Pons (tissue), 1 donor: Measurements from ENCODE around the gene AADACL3.
"Not testable (repeated sequence)": the region's sequence is repeated elsewhere in the genome, so short reads cannot be mapped to it uniquely, and the experiment has no call there.

ENCODE experiments used
- DNase-seq: peaks from one replicate; pipeline ENCODE4 v3.0.0-alpha.2; 2016; ENCODE audit warnings: low spot score

The AADACL3 gene

GRCh38 chr1:12715896-12716437 lies at the start of gene AADACL3:
Gene AADACL3, plus strand, starts transcription at chr1:12716110. Its CDS starts 67 bp downstream, at chr1:12716177.
- no peak for DNase-seq

- no peak for DNase-seq
Measured at GRCh38 chr1:12666141-12666735, 49.7 kb upstream of the AADACL3 start.

- no peak for DNase-seq
Measured at GRCh38 chr1:12669529-12670068, 46.3 kb upstream of the AADACL3 start.

GRCh38 chr1:12674358-12674757 lies 41.6 kb upstream of the AADACL3 start:
- DNase-seq = no peak

- not testable (repeated sequence) for DNase-seq
Measured at GRCh38 chr1:12676122-12676521, 39.8 kb upstream of the AADACL3 start.

- DNase-seq = peak; percentile 20
Measured at GRCh38 chr1:12677565-12677964, 38.3 kb upstream of the AADACL3 start.

GRCh38 chr1:12678350-12678749 lies 37.6 kb upstream of the AADACL3 start:
- DNase-seq = no peak

GRCh38 chr1:12678820-12679219 lies 37.1 kb upstream of the AADACL3 start:
- DNase-seq = no peak

GRCh38 chr1:12690156-12690555 lies 25.8 kb upstream of the AADACL3 start:
- DNase-seq = peak; percentile 87

GRCh38 chr1:12692967-12693782 lies 22.7 kb upstream of the AADACL3 start:
- DNase-seq = no peak

GRCh38 chr1:12696658-12697057 lies 19.3 kb upstream of the AADACL3 start:
- DNase-seq = no peak

GRCh38 chr1:12697397-12697796 lies 18.5 kb upstream of the AADACL3 start:
- no peak for DNase-seq

GRCh38 chr1:12703821-12704451 lies 12.0 kb upstream of the AADACL3 start:
- DNase-seq = no peak

- no peak for DNase-seq
Measured at GRCh38 chr1:12706061-12706460, 9.8 kb upstream of the AADACL3 start.

- DNase-seq = no peak
Measured at GRCh38 chr1:12708396-12709090, 7.4 kb upstream of the AADACL3 start.

- DNase-seq = no peak
Measured at GRCh38 chr1:12709091-12709491, 6.8 kb upstream of the AADACL3 start.

- no peak for DNase-seq
Measured at GRCh38 chr1:12709696-12710095, 6.2 kb upstream of the AADACL3 start.

- DNase-seq = no peak
Measured at GRCh38 chr1:12711536-12711935, 4.4 kb upstream of the AADACL3 start.

GRCh38 chr1:12712076-12712475 lies 3.8 kb upstream of the AADACL3 start:
- no peak for DNase-seq

GRCh38 chr1:12712929-12713328 lies 3.0 kb upstream of the AADACL3 start:
- no peak for DNase-seq

GRCh38 chr1:12713651-12714050 lies 2.3 kb upstream of the AADACL3 start:
- DNase-seq = not testable (repeated sequence)
